RWPE1 (cell line): ENCODE data around the gene NDUFS7.

Experiments used
- CTCF ChIA-PET: fragments of 350-600 bp; sonication (Branson Sonifier 250); formaldehyde crosslinking; extraction: SDS; loops from one replicate; lab custom pipeline; 2021; lab: Yijun Ruan, JAX
- POLR2A ChIA-PET: fragments of 400-600 bp; formaldehyde crosslinking; extraction: SDS; loops from one replicate; lab custom pipeline; 2020; ENCODE audit warnings: antibody characterized with exemption; ENCODE audit not compliant: low non-redundant PET; lab: Yijun Ruan, JAX
- DNase-seq: peaks from one replicate; pipeline ENCODE4 v3.0.0; 2012; ENCODE audit warnings: low spot score
- H3K27ac ChIP-seq: fragments of 450-650 bp; 2 replicates; pipeline ENCODE4 v1.5.1; 2017
- CTCF ChIP-seq: fragments of 450-650 bp; conservative IDR thresholded peaks from 2 replicates; pipeline ENCODE4 v1.5.1; 2017; ENCODE audit warnings: low read depth, mild to moderate bottlenecking

The NDUFS7 gene

DNA sequence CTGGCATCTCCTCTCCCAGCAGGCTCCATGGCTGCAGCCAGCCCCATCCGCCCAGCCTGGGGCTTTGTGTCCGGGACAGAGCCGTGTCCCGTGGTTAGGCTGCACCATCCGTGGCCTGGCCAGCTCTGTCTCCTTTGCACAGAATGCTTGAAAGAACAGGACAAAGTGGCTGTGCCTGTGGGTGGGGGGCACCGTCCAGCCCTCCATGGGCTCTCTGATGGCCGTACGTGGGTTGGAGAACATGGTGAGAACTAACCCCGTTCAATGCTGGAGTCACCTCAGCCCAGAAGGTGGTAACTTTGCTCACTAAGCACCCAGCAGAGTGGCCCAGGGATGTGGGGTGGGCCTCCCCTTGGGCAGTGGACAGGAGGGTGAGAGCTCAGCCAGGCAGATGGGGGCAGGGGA is 57.3 kb downstream of the NDUFS7 start:
- peak overlapping the region; percentile 82 for H3K27ac ChIP-seq
- no peak for TF ChIP-seq CTCF
- CTCF ChIA-PET, result no interaction called here
- no peak for DNase-seq
- POLR2A ChIA-PET, result no interaction called here

GRCh38 chr19:1441677-1442438 is 58.2 kb downstream of the NDUFS7 start:
- ChIA-PET POLR2A (no interaction called here), CTCF (no interaction called here)
- no peak for TF ChIP-seq CTCF
- peak overlapping the region; percentile 82 for H3K27ac ChIP-seq
- no peak for DNase-seq
